Hepatocyte (in vitro differentiated cells): ENCODE data around the gene FAM13C. TPM values are rescaled to one million over a fixed set of nuclear protein-coding genes. Genes with fewer than 3 reads are reported as not detected.

Experiments
- DNase-seq: peaks from one replicate; pipeline ENCODE4 v3.0.0-alpha.2; 2016; ENCODE audit warnings: low spot score
- H2AFZ ChIP-seq: fragments of 200-600 bp; sonication (generic); 2 replicates; pipeline ENCODE4 v1.6.0; 2016; ENCODE audit warnings: antibody characterized with exemption, mild to moderate bottlenecking
- H3K27ac ChIP-seq: fragments of 200-600 bp; sonication (generic); 2 replicates; pipeline ENCODE4 v1.5.1; 2016; ENCODE audit warnings: mild to moderate bottlenecking
- H3K27me3 ChIP-seq: fragments of 200-600 bp; sonication (generic); 2 replicates; pipeline ENCODE4 v1.6.1; 2016
- H3K36me3 ChIP-seq: fragments of 200-600 bp; sonication (generic); replicated peaks from 2 replicates; pipeline ENCODE4 v1.5.1; 2016; ENCODE audit warnings: low read depth; ENCODE audit not compliant: insufficient read depth
- H3K4me1 ChIP-seq: fragments of 200-600 bp; sonication (generic); 2 replicates; pipeline ENCODE4 v1.5.1; 2016; ENCODE audit warnings: mild to moderate bottlenecking, moderate library complexity; ENCODE audit not compliant: insufficient read depth
- H3K4me2 ChIP-seq: fragments of 200-600 bp; sonication (generic); 2 replicates; pipeline ENCODE4 v1.6.0; 2016
- H3K4me3 ChIP-seq: fragments of 200-600 bp; sonication (generic); 2 replicates; pipeline ENCODE4 v1.5.1; 2016; ENCODE audit warnings: mild to moderate bottlenecking
- H3K79me2 ChIP-seq: fragments of 200-600 bp; sonication (generic); 2 replicates; pipeline ENCODE4 v1.6.0; 2017; ENCODE audit warnings: mild to moderate bottlenecking
- H3K9me2 ChIP-seq: fragments of 200-600 bp; sonication (generic); replicated peaks from 2 replicates; pipeline ENCODE4 v1.6.0; 2017; ENCODE audit warnings: mild to moderate bottlenecking; ENCODE audit not compliant: insufficient read depth
- H3K9me3 ChIP-seq: fragments of 200-600 bp; sonication (generic); 2 replicates; pipeline ENCODE4 v1.5.1; 2016; ENCODE audit warnings: low read depth, mild to moderate bottlenecking
- H4K20me1 ChIP-seq: fragments of 200-600 bp; sonication (generic); 2 replicates; pipeline ENCODE4 v1.6.0; 2016; ENCODE audit warnings: mild to moderate bottlenecking; ENCODE audit not compliant: insufficient read depth, poor library complexity, severe bottlenecking
- EZH2 ChIP-seq: fragments of 200-600 bp; sonication (generic); IDR thresholded peaks from 2 replicates; pipeline ENCODE4 v1.6.1; 2016; ENCODE audit warnings: antibody characterized with exemption, mild to moderate bottlenecking, borderline replicate concordance
- EZH2phosphoT487 ChIP-seq: fragments of 200-600 bp; sonication (generic); IDR thresholded peaks from one replicate; pipeline ENCODE4 v1.6.1; 2018; ENCODE audit warnings: antibody characterized with exemption, mild to moderate bottlenecking, low read depth, moderate library complexity; ENCODE audit not compliant: unreplicated experiment, severe bottlenecking
- WGBS: methylation state at CpG from one replicate; pipeline ENCODE4 v1.1.6; 2016; ENCODE audit warnings: low lambda C conversion rate; ENCODE audit errors: missing lambda C conversion rate; 5-methylcytosine and 5-hydroxymethylcytosine counted together
- polyA plus RNA-seq: library from polyadenylated mRNA; unstranded; fragments of >200 nt; fragmentation: Nextera tagmentation; extraction: Ambion mirVana; gene quantifications from 2 replicates; pipeline ENCODE4 v1.2.1, GENCODE V29; 2016
- total RNA-seq: library from RNA; depleted of rRNA; stranded (reverse); fragments of >200 nt; gene quantifications from 2 replicates; pipeline ENCODE4 v1.2.3, GENCODE V29; 2014
- TF ChIP-seq, protein P1 (sequence below): fragments of 200-600 bp; sonication (generic); IDR thresholded peaks from 2 replicates; pipeline ENCODE4 v1.5.1; 2016; ENCODE audit warnings: antibody characterized with exemption, mild to moderate bottlenecking; ENCODE audit not compliant: poor library complexity

Gene FAM13C
- total and polyA plus RNA-seq, 2 experiments from 2014 or later, result 2.2 to 3.1 TPM

DNA sequence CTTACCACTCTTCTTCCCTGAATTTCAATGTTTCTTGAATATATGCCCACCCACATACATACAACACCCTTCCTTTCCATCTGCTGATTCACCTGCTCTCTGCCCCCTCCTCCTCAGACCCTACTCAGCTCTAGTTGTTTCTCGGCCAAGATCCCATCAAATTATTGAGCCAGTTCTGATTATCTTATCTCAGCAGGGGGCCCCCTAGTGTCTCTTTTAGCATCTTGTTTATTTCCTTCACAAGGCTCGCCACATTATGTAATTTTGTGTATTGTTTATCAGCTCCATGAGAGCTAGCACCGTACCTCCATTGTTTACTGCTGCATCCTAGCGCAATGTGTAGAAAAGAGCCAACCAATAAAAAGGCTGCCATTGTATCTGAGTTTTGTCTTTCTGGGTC is 71.9 kb downstream of the FAM13C start:
- no peak overlapping the region for H3K4me2 ChIP-seq
- H3K4me3 ChIP-seq, result no peak overlapping the region
- WGBS, result 80% methylated on average over 4 of the region's 4 CpGs
- no peak overlapping the region for H3K27ac ChIP-seq
- H2AFZ ChIP-seq, result no peak overlapping the region
- TF ChIP-seq, protein P1, sequence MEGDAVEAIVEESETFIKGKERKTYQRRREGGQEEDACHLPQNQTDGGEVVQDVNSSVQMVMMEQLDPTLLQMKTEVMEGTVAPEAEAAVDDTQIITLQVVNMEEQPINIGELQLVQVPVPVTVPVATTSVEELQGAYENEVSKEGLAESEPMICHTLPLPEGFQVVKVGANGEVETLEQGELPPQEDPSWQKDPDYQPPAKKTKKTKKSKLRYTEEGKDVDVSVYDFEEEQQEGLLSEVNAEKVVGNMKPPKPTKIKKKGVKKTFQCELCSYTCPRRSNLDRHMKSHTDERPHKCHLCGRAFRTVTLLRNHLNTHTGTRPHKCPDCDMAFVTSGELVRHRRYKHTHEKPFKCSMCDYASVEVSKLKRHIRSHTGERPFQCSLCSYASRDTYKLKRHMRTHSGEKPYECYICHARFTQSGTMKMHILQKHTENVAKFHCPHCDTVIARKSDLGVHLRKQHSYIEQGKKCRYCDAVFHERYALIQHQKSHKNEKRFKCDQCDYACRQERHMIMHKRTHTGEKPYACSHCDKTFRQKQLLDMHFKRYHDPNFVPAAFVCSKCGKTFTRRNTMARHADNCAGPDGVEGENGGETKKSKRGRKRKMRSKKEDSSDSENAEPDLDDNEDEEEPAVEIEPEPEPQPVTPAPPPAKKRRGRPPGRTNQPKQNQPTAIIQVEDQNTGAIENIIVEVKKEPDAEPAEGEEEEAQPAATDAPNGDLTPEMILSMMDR, result no peak
- TF ChIP-seq EZH2 (no peak), EZH2phosphoT487 (no peak)
- H4K20me1 ChIP-seq, result no peaks in the 10 kb centered on the region
- H3K36me3 ChIP-seq, result no peaks in the 10 kb centered on the region
- no peak for DNase-seq
- H3K27me3 ChIP-seq, result no peaks in the 10 kb centered on the region
- no peaks in the 10 kb centered on the region for H3K9me3 ChIP-seq
- no peaks in the 10 kb centered on the region for H3K9me2 ChIP-seq
- H3K79me2 ChIP-seq, result no peaks in the 10 kb centered on the region
- H3K4me1 ChIP-seq, result no peaks in the 10 kb centered on the region

GRCh38 chr10:59289853-59290252 is 72.5 kb downstream of the FAM13C start:
- no peaks in the 10 kb centered on the region for H4K20me1 ChIP-seq
- no peak overlapping the region for H2AFZ ChIP-seq
- WGBS, result 88% methylated on average over 3 of the region's 3 CpGs
- H3K27me3 ChIP-seq, result no peaks in the 10 kb centered on the region
- no peak overlapping the region for H3K4me3 ChIP-seq
- DNase-seq, result no peak
- TF ChIP-seq EZH2, result no peak
- TF ChIP-seq EZH2phosphoT487, result no peak
- TF ChIP-seq, protein P1, result no peak
- H3K4me1 ChIP-seq, result no peaks in the 10 kb centered on the region
- no peak overlapping the region for H3K4me2 ChIP-seq
- no peaks in the 10 kb centered on the region for H3K9me3 ChIP-seq
- H3K9me2 ChIP-seq, result no peaks in the 10 kb centered on the region
- no peaks in the 10 kb centered on the region for H3K79me2 ChIP-seq
- H3K36me3 ChIP-seq, result no peaks in the 10 kb centered on the region
- H3K27ac ChIP-seq, result no peak overlapping the region

DNA sequence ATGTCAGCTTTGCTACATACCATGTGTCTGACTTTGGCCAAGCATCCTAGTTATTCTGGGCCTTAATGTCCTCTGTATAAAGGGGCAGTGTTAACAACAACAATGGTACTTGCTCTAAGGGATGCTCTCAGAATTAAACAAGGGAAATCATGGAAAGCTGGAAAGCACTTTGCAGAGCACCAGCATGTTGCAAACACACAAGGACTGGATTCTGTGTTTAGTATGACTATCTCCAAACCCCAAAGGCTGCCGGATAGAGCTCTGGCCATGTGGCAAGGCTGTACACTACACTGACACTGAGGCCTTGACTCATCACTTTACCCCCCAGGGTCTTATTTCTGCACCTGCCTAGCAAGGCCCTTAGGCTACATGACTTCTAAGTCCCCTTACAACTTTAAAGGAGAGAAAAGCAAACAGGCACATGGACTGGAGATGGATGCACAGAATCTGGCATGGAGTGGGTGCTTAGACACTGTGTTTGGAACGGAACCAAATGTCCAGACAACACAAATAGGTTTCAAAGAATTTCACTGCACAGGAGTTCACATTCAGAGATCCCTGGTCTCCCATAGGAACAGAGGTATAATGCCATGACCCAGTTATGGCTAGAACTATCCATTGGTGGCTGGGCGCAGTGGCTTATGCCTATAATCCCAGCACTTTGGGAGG is 74.6 kb downstream of the FAM13C start:
- Histone ChIP-seq H3K79me2 (no peaks in the 10 kb centered on the region), H3K4me1 (no peaks in the 10 kb centered on the region), H3K27ac (no peak overlapping the region), H3K9me2 (no peaks in the 10 kb centered on the region), H3K4me2 (no peak overlapping the region), H3K9me3 (no peaks in the 10 kb centered on the region), H3K4me3 (no peak overlapping the region), H4K20me1 (no peaks in the 10 kb centered on the region), H3K27me3 (no peaks in the 10 kb centered on the region), H3K36me3 (no peaks in the 10 kb centered on the region), H2AFZ (no peak overlapping the region)
- DNase-seq, result no peak
- 93% methylated on average over 3 of the region's 3 CpGs for WGBS
- TF ChIP-seq EZH2phosphoT487 (no peak), EZH2 (no peak)
- TF ChIP-seq, protein P1, result no peak

DNA sequence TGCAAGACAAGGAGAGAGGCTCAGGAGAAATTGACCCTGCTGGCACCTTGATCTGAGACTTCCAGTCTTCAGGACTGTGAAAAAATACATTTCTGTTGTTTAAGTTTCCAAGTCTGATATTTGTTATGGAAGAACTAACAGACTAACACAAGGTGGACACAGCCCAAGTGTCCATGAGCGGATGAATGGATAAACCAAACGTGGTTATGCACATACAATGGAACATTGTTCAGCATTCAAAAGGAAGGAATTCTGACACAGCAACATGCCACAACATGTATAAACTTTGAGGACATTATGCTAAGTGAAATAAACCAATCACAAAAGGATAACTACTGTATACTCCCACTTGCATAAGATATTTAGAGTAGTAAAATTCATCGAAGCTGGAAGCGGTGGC is 76.5 kb downstream of the FAM13C start:
- H2AFZ ChIP-seq, result no peak overlapping the region
- no peaks in the 10 kb centered on the region for H3K4me1 ChIP-seq
- WGBS, result 93% methylated on average over 4 of the region's 4 CpGs

More for the DNA sequence above, 76.5 kb downstream of the FAM13C start:
- TF ChIP-seq EZH2, result no peak
- TF ChIP-seq, protein P1, result no peak
- TF ChIP-seq EZH2phosphoT487, result no peak
- H4K20me1 ChIP-seq, result no peaks in the 10 kb centered on the region
- no peaks in the 10 kb centered on the region for H3K79me2 ChIP-seq
- H3K4me3 ChIP-seq, result no peak overlapping the region
- H3K36me3 ChIP-seq, result no peaks in the 10 kb centered on the region
- no peak overlapping the region for H3K4me2 ChIP-seq
- no peaks in the 10 kb centered on the region for H3K9me3 ChIP-seq
- DNase-seq, result no peak
- no peaks in the 10 kb centered on the region for H3K9me2 ChIP-seq
- H3K27ac ChIP-seq, result no peak overlapping the region
- no peaks in the 10 kb centered on the region for H3K27me3 ChIP-seq
